Stimulated activated CD8-positive, alpha-beta memory T cell treated with anti-CD3 and anti-CD28 coated beads, Interleukin-12 subunit alpha, Interleukin-12 subunit beta, amount 100 ng/mL, for 24 hours (primary cell): ENCODE results near the gene SIX5.

Experiments used
- DNase-seq: peaks from one replicate; pipeline ENCODE4 v3.0.0-alpha.2; 2020; ENCODE audit errors: extremely low read depth

Gene SIX5

GRCh38 chr19:45773384-45773783, 4.3 kb upstream of the SIX5 start:
- DNase-seq, result no peak

GRCh38 chr19:45772912-45773311, 3.9 kb upstream of the SIX5 start:
- DNase-seq, result no peak

GRCh38 chr19:45772130-45772840, 3.2 kb upstream of the SIX5 start:
- DNase-seq, result no peak

- DNase-seq, result no peak
Measured at GRCh38 chr19:45771311-45771933, 2.4 kb upstream of the SIX5 start.

GRCh38 chr19:45770192-45771101, 1.4 kb upstream of the SIX5 start:
- peak; percentile 72 for DNase-seq

- DNase-seq, result no peak
Measured at GRCh38 chr19:45769821-45770191, 754 bp upstream of the SIX5 start.

- no peak for DNase-seq
Measured at GRCh38 chr19:45768655-45768983, 433 bp downstream of the SIX5 start.

- DNase-seq, result no peak
Measured at GRCh38 chr19:45767881-45768654, 984 bp downstream of the SIX5 start.

GRCh38 chr19:45767410-45767880, 1.6 kb downstream of the SIX5 start:
- no peak for DNase-seq

- DNase-seq, result no peak
Measured at GRCh38 chr19:45766869-45767346, 2.1 kb downstream of the SIX5 start.

- DNase-seq, result no peak
Measured at GRCh38 chr19:45766296-45766868, 2.7 kb downstream of the SIX5 start.

GRCh38 chr19:45765702-45766295, 3.3 kb downstream of the SIX5 start:
- no peak for DNase-seq

- DNase-seq, result no peak
Measured at GRCh38 chr19:45764945-45765701, 3.9 kb downstream of the SIX5 start.

GRCh38 chr19:45764475-45764874, 4.6 kb downstream of the SIX5 start:
- DNase-seq, result no peak

- DNase-seq, result no peak
Measured at GRCh38 chr19:45763691-45764294, 5.3 kb downstream of the SIX5 start.

GRCh38 chr19:45762870-45763631, 6.0 kb downstream of the SIX5 start:
- no peak for DNase-seq

GRCh38 chr19:45761714-45762113, 7.3 kb downstream of the SIX5 start:
- DNase-seq, result no peak

GRCh38 chr19:45758921-45759320, 10.1 kb downstream of the SIX5 start:
- DNase-seq, result no peak

GRCh38 chr19:45757695-45758094, 11.4 kb downstream of the SIX5 start:
- no peak for DNase-seq
